ENCODE results near the gene ANXA6.

ANXA6 gene

DNA sequence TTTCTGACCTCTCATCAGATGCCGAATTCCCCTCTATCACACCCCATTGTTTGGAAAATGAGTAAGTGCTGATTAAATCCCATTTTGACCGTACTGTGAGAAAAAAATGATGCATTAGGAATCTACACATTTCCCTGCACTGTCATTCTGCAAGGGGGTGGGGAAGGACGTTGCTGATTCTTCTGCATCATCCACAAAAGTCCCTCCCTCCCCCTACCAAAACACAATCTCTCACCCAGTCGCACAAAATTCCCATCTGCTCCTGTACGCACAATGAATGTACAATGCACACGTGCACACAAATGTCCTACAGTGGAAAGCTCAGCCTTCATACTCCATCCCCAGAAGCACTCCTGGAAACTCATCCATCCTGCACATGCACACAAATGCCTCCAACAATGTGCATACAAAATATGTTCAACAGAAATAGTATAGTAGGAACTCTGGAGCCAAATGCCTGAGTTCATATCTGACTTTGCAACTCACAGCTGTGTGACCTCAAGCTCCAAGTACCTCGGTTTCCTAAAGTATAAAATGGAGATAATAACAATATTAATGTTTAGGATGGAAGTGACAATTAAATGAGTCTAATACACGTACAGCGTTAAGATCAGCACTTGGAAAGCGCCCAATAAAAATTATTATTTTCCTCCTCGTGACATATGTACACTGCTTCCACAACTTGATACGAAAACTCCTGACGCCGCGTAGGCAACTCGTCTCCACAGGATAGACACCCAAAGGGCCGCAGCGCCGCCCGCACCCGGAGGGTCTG, 77.6 kb downstream of the ANXA6 start:
- DNase-seq: peak; percentile 57

DNA sequence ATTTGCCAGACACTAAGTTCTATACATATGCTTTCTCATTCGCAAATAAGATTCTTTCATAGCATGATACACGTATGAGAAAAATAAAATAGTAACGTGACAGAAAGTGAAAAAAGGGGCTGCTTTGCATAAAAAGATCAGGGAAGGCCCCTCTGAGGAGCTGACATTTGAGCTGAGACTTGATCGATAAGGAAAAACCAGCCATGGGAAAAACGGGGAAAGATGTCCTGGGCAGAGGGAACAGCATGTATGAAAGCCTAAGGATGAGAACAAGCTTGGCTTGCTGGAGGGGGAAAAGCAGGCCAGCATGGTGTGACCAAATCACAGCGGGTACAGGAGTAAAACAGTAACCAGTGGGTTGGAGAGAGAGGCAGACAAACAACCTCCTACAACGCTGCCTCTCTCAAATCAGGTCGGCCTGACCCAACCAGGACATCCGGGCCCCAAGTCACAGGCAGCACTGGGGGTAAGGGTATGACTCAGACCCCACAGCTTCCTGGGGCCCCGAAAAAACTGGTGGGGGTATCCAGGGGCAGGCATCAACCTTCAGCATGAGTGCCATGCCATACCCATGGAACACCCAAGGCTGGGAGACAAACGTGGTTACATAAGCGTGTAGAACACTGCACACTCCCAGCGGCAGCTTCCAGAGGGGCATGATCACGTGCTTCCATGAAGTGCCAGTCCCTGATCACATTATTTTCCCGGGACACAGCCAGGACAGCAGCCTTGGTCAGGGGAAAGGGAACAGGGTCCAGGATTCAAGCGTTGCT, 78.9 kb downstream of the ANXA6 start:
- DNase-seq: peak; percentile 86

DNA sequence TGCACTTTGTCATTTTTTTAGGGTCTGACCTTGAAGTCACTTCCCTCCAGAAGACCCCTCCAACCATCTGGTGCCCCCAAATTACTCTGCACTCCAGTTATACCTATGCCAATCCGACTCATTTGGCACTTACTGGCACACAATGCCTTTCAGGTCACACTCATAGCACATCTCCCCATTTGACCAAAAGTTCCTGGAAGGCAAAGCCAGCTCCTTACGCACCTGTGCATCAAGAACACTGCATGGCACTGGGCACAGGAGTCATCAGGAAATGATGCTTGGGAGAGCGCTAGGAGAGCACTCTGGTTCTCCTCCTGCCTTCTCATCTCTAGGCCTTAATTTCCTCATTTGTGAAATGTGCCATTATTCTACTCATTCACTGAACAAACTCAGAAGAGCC, 79.6 kb downstream of the ANXA6 start:
- no peak for DNase-seq

DNA sequence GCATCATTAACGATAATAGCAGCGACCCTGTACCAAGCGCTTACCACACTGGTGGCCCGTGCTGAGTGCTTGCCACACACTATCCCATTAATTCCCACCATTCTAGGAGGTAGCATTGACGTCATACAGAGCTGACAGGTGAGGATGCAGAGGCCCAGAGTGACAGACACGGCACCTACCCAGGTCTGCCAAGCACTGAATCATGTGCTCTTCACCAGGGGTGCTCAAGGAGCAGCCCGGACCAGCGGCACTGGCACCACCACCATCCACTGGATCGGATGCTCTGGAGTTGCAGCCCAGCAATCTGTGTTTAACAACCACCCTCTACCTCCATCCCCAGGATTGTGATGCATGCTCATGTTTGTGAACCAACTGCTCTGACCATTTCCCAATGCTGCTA, 80.2 kb downstream of the ANXA6 start:
- DNase-seq: no peak

DNA sequence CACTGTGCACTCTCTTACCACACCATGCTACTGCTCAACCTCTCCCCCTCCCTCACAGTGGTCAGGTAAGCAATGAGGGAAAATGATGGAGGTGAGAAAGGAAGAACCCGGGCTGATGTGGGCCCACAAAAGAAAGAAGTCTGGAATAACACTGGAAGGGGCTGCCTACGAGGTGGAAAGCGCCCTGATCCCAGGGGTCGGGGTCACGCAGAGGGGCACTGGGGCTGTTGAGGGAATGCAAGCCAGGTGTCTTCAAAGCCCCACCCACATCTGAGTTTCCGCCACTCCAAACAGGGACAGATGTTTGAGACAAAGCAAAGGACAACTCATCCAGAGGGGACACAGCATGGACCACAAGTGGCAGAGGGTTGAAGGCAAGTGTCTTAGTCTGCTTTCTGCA, 81.0 kb downstream of the ANXA6 start:
- no peak for DNase-seq

DNA sequence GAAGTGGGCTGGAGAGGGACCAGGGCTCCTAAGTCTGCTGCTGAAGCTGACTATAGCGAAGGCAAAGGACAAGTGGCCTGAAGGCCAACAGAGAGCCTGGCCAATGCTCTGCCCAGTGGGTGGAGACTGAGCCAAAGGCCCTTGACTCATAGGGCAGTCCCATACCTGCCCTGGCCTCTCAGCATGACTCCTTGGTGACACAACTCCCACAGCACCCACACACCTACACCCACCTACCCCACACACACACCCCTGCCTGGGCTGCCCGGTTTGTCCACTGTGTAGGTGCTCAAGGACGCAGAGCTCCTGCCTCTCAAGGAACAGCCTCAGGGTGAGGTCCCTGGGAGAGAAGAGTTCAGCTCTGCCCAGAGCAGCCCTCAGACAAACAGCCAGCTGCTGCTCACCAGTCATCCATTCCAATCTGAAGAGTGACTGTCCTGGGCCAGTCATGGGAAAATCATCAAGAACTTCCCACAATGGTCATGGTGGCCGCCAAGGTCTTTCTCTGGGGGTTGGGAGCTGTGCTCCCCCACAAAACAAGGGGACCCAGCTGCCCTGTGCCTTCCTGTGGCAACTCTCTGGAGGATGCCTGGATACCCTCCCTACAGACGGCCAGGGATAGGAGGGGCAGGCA, 81.8 kb downstream of the ANXA6 start:
- peak; percentile 45 for DNase-seq

DNA sequence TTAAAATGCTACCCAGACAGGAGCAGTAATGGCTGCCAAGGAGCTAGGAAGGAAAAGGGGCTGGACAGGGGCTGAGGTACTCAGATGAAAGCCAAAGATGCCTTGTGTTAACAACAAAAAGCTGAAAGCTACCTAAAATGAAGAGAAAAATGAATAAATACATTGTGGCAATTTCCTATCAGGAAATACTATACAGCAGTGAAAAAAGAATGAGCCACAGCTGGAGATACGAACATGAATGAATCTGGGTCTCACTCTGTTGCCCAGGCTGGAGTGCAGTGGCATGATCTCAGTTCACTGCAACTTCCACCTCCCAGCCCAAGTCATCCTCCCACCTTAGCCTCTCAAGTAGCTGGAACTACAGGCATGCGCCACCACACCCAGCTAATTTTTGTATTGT, 83.0 kb downstream of the ANXA6 start:
- DNase-seq: no peak

DNA sequence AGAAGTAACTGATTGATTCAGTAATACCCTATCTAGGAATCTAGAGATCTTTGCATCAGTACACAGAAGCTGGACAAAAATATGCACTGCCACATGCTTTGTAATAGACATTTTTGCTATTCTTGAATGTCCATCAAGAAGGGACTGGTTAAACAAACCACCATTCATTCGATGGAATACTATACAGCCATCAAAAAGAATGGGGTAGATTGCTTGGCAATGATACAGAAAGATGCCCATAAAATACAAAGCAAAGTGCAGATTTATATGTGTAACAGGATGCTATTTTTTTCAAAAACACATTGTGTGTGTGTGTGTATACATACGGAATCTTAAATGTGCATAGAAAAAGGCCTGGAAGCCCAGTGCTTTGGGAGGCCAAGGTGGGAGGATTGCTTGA, 84.3 kb downstream of the ANXA6 start:
- no peak for DNase-seq

DNA sequence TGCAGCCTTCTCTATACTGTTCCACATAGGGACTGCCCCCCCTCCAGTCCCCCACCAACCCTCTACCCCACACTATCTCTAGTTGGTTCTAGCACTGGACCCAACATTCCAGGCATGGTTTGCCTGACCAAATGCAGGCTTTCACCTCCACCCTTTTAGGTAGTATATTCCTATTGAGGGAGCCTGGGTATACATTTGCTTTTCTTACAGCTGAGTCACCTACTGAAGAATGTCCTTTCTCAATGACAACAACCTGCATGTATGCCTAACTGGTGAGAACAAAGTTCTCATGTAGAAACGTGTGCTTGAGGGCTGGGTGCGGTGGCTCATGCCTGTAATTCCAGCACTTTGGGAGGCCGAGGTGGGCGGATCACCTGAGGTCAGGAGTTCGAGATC, 85.0 kb downstream of the ANXA6 start:
- no peak for DNase-seq

DNA sequence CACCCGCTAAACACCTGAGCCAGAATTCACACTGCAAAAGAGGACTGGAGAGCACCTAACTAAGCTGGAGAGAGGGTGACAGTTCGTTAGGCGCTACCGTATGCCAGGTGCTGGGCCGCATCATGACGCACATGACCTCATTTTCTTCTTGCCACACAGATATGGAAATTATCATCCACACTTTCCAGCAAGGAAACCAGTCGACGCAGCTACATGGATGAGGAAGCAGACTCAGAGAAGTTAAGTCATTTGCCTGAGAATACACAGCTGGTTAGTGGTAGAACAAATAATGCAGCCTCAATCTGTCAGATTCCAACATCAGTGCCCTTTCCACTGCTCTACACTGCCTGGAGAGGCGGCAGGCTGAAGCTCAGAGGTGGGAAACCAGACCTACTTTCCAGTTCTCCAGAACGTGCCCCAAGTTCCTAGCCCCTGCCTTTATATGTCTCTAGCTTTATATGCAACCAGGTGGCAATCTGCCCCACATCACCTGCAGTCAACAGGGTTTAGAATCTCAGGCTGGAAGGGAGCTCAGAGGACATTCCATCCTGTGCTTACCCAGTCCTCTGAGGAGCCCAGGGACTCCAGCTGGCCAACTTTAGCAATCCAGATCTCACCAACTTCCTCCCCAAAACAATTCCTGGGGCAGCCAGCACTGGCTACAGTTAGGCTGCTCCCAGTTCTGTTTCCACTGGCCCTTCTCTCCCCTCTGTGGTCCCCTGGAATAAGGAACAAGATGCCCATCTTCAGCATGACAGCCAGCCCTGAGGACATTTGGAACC, 85.5 kb downstream of the ANXA6 start:
- DNase-seq: no peak

DNA sequence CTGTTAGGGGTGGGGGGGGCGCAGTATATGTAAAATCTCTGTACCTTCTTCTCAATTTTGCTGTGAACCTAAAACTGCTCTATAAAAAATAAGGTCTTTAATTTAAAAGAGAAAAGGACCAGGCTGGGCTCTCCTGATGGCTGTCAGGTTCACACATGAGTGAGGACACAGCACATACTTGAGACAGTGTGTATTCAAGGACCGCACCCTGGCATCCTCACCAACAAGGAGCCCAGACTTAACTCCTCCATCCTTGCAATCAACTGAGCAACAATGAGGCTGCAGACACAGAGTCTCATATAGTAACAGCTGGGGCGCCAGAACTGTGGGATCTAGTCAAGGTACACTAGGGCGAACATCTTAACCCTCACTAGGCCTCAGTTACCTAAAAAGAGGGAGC, 86.6 kb downstream of the ANXA6 start:
- no peak for DNase-seq

DNA sequence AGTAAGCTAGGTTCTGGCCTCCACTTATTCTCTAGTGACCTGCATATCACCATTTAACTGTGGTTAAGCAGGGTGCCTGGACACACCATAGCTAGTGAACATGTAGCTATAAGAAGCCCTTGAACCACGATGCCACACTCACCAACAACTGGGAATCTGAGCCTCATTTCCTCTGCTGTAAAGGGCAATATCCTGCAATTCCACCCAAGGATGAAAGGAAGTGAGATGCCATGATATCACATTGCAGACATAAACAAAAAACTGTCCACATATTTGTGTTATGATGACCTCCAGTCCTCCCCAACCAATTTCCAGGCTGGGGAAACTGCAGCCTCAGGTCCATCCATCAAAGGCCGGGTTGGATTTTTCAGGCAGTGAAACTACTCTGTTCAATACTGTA, 87.1 kb downstream of the ANXA6 start:
- no peak for DNase-seq

DNA sequence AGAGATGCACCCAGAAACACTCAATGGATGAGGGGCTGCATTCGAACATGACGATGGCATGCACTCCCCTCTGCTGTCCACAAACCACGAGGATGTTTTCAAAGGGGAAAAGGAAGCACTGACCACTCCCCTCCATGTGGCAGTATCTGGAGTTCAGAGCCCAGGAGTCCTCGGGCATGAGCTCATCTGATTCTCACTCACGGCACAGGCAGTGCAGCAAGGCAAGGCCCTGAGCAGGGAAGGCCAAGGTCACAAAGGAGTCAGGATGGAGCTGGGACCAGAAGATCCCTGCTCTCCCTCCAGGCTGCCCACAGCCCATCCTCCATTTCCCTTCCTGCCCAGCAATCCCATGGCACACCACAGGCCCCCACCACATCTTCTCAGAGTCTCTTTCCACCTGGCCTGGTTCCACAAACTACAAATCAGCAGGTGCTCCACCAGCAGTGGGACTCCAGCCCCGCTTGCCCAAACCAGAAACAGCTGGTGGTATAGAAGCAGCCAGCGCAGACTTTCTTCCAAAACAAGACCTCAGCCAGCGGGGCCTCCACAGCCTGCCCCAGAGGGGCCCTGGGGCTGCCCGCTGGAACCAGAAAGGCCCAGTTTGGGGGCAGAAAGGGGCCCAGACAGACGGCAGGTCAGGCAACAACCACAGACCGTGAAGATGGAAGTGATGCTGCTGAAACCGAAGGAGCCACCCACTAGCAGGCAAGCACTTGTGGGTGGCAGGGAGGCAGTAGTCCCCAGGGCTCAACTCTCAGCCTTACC, 89.0 kb downstream of the ANXA6 start:
- peak; percentile 61 for DNase-seq

DNA sequence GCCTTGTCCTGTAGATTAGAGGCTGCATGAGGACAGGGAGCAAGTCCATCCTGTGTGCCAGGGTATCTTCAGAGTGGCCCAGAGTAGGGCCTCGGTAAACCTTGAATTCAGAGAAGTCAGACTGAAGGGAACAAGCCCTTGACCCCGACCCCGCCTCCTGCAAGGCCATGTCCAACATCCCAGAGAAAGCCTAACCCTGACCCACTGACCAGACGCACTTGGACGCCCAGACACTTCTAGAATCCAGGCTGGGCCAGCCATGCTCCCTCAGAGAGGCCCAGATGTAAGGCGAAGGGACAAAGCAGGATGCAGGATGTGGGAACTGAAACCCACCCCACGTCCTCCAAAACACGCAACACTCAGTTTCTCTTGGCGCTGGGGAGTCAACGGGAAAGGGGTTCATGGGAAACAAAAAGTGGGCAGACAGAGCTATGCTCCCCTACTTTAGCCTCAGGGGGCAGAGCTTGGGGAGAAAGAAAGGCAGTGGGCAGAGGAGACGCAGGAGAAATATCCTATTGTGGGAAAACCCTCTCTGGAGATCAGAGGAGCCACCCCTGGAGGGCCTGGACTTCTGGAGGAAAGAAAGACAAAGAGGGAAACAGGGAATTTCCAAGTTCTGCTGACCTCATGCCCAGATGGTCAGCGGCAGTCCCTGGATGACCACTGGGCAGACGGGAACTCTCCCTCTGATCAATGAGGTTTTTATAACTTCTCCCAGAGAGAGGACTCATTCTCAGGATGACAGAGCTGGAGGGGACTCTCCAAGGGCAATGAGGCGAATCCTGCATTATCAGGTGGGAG, 89.7 kb downstream of the ANXA6 start:
- no peak for DNase-seq

DNA sequence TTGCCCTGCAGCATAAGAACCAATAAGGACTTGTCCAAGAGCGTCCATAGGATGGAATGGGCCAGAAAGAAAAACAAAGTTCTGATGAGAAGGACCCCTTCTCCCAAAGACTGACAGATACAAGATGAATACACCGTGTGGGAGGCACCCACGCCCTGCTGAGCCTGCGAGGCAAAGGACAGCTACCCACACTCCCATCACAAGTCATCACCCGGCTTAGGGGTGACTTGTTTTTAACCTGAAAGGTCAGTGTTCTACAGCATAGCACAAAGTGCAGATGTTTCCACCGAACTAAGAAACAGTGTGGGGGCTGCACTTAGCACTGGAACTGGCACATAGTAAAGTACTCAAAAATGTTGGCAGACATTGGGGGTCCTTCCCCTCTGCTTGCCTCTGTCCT, 90.7 kb downstream of the ANXA6 start:
- DNase-seq: no peak

DNA sequence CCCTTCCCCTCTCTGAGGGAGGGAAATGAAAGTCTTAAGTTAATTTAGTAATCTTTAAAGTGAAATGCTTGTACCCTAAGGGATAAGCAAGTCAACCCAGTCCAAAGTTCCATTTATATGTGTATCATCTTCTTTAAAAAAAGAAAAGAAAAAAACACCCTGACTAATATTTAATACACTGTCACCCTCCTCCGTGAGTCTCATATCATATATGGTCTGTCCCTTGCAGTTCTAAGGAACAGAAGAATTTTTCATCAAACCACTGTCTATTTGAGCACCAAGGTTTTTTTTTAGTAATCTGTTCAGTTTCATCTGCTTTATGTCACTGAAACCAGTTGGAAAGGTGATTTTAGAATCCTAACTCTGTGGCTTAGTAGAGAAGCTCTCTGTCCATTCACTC, 92.0 kb downstream of the ANXA6 start:
- DNase-seq: no peak

DNA sequence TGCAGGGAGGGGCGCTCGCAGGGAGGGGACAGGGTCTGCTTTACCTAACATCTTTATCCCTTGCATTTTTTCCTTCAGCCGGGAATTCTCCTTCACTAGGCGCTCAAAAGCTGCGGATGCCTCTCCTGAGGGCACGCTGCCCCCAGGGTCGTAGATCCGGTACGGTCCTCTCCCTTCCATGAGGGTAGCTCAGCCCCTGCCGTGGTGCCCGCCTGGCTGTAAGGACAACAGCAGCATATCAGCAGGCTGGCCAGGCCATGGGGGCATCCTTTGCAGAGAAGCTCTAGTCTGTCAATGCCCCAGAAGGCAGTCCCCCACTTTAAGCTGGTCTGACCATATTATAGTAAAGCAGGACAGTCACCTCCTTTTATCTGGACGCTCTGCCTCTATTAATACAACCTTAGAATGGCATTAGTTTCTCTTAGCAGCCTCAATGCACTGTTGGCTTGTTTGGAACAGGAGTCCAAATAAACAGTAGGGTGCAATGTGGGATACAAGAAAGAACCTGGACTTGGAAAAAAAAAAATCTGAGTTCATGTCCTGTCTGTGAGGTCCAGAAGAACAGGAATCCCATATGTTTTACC, 92.6 kb downstream of the ANXA6 start:
- no peak for DNase-seq

DNA sequence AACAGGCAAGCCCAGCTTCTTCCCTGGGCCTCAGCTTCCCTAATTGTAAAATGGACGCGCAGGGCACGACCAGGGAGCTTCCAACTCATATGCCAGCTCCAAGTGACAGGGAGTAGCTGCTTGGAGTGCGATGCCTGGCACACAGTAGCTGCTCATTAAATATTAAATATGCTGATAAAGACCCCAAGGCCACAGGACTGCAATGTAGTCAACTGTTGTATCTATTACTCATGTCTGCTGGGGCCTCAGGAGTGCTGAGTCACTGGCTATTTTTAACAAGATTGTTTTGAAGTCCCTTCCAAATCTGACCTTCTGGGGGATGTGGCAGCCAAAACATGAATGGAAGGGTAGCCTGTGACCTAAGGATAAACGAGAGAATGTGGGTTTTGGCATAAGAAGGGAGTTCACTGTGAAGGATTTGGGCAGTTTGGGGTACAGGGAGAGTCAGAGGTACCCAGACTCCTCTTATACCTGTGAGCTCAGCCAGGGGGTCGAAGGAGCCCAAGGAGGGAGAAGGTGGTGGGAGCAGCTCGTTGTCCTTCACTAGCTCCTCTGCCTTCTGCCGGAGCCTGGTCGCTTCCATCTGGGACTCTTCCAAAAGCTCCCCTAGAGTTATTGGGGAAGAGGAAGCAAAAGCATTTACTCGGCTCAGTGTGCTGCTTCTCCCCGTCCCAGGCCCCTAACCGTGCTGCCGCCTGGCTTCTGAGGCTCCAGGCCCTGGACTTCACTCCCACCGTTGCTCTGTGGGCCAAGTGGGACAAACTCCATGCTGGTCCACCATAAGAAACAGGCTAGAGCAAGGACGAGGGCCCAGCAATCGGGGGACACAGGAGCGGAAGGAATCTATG, 94.2 kb downstream of the ANXA6 start:
- no peak for DNase-seq

DNA sequence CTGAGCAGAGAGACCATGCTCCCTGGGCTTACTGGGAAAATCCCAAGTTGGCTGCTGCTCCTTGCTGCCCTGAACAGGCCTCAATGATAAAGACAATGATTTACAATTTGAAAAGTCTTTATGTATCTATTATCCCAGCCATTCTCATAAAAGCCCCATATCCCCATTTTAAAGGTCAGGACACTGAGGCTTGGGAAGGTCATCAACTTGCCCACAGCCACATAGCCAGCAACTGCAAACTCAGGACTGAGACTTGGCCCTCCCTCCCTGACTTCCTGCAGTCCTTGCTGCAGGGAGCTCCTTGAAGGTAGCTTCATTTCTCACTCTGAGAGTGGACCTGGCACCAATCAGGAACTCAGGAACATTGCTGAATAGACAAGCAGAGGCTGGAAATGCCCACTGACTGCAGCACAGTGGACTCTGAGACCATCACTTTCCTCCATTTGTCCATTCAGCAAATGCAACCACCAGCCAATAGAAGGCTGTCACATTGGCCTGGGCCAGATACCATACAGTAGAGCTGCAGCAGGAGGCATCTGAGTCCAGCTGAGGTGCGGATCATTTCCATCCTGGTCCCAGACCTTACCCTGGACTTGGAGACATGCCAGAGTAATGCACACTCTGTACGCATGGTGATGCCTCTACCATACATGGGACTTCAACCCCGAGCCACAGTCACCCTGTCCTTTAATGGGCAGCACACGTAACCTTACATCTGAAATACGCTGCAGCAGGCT, 95.0 kb downstream of the ANXA6 start:
- DNase-seq: no peak

DNA sequence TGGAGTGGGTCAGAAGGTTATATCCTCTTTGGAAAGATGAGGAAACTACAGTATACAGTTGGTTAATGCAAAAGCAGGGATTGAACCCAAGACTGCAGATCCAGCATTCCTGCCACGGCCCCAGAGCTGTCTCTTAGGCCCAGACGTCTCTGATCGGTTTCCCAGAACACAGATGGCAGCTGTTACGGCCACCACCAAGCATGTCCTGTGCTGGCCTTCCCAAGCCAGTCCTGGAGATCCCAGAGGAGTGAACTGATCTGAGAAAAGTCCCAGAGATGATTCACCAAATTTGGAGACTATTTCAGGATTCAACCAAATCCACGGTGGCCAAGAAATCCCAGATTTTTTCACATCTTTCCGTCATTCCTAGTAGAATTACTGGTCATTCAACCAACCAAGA, 96.8 kb downstream of the ANXA6 start:
- no peak for DNase-seq
